GM19238 (cell line): ENCODE measurements around the gene BRCA1.

ENCODE experiments used
- DNase-seq: peaks from one replicate; pipeline ENCODE4 v3.0.0; 2011; ENCODE audit warnings: low spot score; ENCODE audit not compliant: insufficient read length

BRCA1 gene

GRCh38 chr17:43025766-43026537 lies 99.2 kb downstream of the BRCA1 start:
- no peak for DNase-seq

GRCh38 chr17:43025290-43025657 lies 99.9 kb downstream of the BRCA1 start:
- DNase-seq: no peak

- DNase-seq: peak; percentile 92
These were observed 100.5 kb downstream of the BRCA1 start, which contains the start of gene RND2 for GRCh38 chr17:43024407-43025289. Gene RND2 (plus strand): TSS chr17:43025231. CDS start chr17:43025348, 117 bp downstream.

GRCh38 chr17:43021741-43022512 lies 103.2 kb downstream of the BRCA1 start, which contains the start of gene VAT1:
Gene VAT1 (minus strand): TSS chr17:43022385. CDS start chr17:43022322, 63 bp downstream.
- peak; percentile 77 for DNase-seq

- DNase-seq: no peak
These were observed 104.1 kb downstream of the BRCA1 start for GRCh38 chr17:43020789-43021740.

GRCh38 chr17:43020030-43020621 lies 105.0 kb downstream of the BRCA1 start:
- no peak for DNase-seq

GRCh38 chr17:43019418-43019817 lies 105.7 kb downstream of the BRCA1 start:
- DNase-seq: no peak

- no peak for DNase-seq
These were observed 106.2 kb downstream of the BRCA1 start for GRCh38 chr17:43018932-43019331.

GRCh38 chr17:43018008-43018853 lies 106.9 kb downstream of the BRCA1 start:
- no peak for DNase-seq

- no peak for DNase-seq
These were observed 108.9 kb downstream of the BRCA1 start for GRCh38 chr17:43016216-43016615.

- DNase-seq: no peak
These were observed 109.6 kb downstream of the BRCA1 start for GRCh38 chr17:43015579-43015978.

- no peak for DNase-seq
These were observed 110.3 kb downstream of the BRCA1 start for GRCh38 chr17:43014649-43015542.

- no peak for DNase-seq
These were observed 111.0 kb downstream of the BRCA1 start for GRCh38 chr17:43014020-43014648.

- no peak for DNase-seq
These were observed 111.9 kb downstream of the BRCA1 start for GRCh38 chr17:43013296-43013695.

- DNase-seq: no peak
These were observed 113.3 kb downstream of the BRCA1 start for GRCh38 chr17:43011728-43012472.

GRCh38 chr17:43010667-43011308 lies 114.4 kb downstream of the BRCA1 start:
- DNase-seq: no peak
